K562 (cell line): ENCODE results near the gene XKR7. TPM values are rescaled to one million over a fixed set of nuclear protein-coding genes. Genes with fewer than 3 reads are reported as not detected.

Experiments
- ATAC-seq: fragments of 200-7000 bp; cut with Tn5 transposase; 3 replicates; pipeline ENCODE4 v1.9.1; 2020; ENCODE audit warnings: moderate library complexity
- BruUV-seq: library from RNA; stranded (reverse); fragments of 400-500 nt; replicated peaks from 2 replicates; lab custom pipeline; 2021; lab: Mats Ljungman, UMichigan
- CTCF ChIA-PET: fragments of 300-600 bp; formaldehyde crosslinking; extraction: SDS; loops from one replicate; lab custom pipeline; 2021; ENCODE audit warnings: low intra/inter-chr PET ratio; lab: Yijun Ruan, JAX
- POLR2A ChIA-PET: fragments of 300-600, 350-650 bp; sonication (Branson Sonifier 250); formaldehyde crosslinking; extraction: SDS; loops from one replicate; lab custom pipeline; 2021; ENCODE audit warnings: antibody characterized with exemption, inconsistent platforms; lab: Yijun Ruan, JAX
- DNase-seq, 4 experiments: peaks; one replicate each; pipeline versions ENCODE4 v3.0.0 to v3.0.0-alpha.2; 2011 to 2018; ENCODE audit warnings: low spot score in 3 of 4, mixed read lengths in 3 of 4; ENCODE audit errors: extremely low read depth in 1 of 4
- FAIRE-seq: peaks from 2 replicates; lab custom pipeline; 2011; peaks lifted over from hg19 to GRCh38; lab: Jason Lieb, UNC
- H2AFZ ChIP-seq: 2 replicates; pipeline ENCODE4 v1.6.0; 2011; ENCODE audit warnings: low read depth, low read length, control low read depth, inconsistent platforms
- H3K27ac ChIP-seq: fragments of 200-600 bp; 3 replicates; pipeline ENCODE4 v1.8.0; 2011; ENCODE audit warnings: low read depth, mild to moderate bottlenecking, control low read depth, inconsistent platforms, low read length, moderate library complexity, mixed read lengths; ENCODE audit errors: extremely low read depth
- H3K27me3 ChIP-seq, 2 experiments: fragments of 300-600 bp in 1 of 2; 2 replicates in 1 of 2; 3 replicates in 1 of 2; pipeline versions ENCODE4 v1.6.0 to v1.8.0; 2011; ENCODE audit warnings: inconsistent platforms in 2 of 2, low read length in 2 of 2, mild to moderate bottlenecking in 1 of 2, mixed read lengths in 1 of 2, moderate library complexity in 1 of 2; ENCODE audit not compliant: control insufficient read depth in 2 of 2, insufficient read depth in 2 of 2
- H3K36me3 ChIP-seq: fragments of 300-600 bp; 3 replicates; pipeline ENCODE4 v1.8.0; 2011; ENCODE audit warnings: mild to moderate bottlenecking, low read length, inconsistent platforms; ENCODE audit not compliant: control insufficient read depth, insufficient read depth
- H3K4me1 ChIP-seq, 2 experiments: fragments of 200-600 bp in 1 of 2; replicated peaks in 1 of 2; 2 replicates in 1 of 2; 3 replicates in 1 of 2; pipeline versions ENCODE4 v1.5.1 to v1.8.0; 2011; ENCODE audit warnings: inconsistent platforms in 2 of 2, low read length in 2 of 2, mild to moderate bottlenecking in 1 of 2, mixed read lengths in 1 of 2, moderate library complexity in 1 of 2; ENCODE audit not compliant: control insufficient read depth in 2 of 2, insufficient read depth in 2 of 2
- H3K4me2 ChIP-seq: 2 replicates; pipeline ENCODE4 v1.6.1; 2011; ENCODE audit warnings: low read length, control low read depth, inconsistent platforms, mixed read lengths; ENCODE audit not compliant: insufficient read depth
- H3K4me3 ChIP-seq: fragments of 200-600 bp; sonication (generic), shearing (Covaris generic); 2 replicates; pipeline ENCODE4 v1.5.1; 2016; ENCODE audit warnings: control low read depth, inconsistent platforms
- H3K79me2 ChIP-seq: fragments of 200-600 bp; 3 replicates; pipeline ENCODE4 v1.8.0; 2011; ENCODE audit warnings: low read length, inconsistent platforms; ENCODE audit not compliant: control insufficient read depth, insufficient read depth
- H3K9ac ChIP-seq, 2 experiments: 2 replicates each; pipeline versions ENCODE4 v1.6.0 to v1.6.1; 2011; ENCODE audit warnings: low read depth in 2 of 2, low read length in 2 of 2, control low read depth in 1 of 2, inconsistent platforms in 1 of 2, mild to moderate bottlenecking in 1 of 2, mixed read lengths in 1 of 2; ENCODE audit not compliant: insufficient read depth in 1 of 2
- H3K9me1 ChIP-seq: one replicate; pipeline ENCODE4 v1.6.0; 2011; ENCODE audit warnings: inconsistent platforms, mild to moderate bottlenecking, low read length, moderate library complexity; ENCODE audit not compliant: control insufficient read depth, insufficient read depth
- H3K9me3 ChIP-seq: replicated peaks from 2 replicates; pipeline ENCODE4 v1.5.1; 2011; ENCODE audit warnings: low read depth, low read length, inconsistent platforms; ENCODE audit not compliant: control insufficient read depth, insufficient read depth
- H4K20me1 ChIP-seq: replicated peaks from 2 replicates; pipeline ENCODE4 v1.6.1; 2011; ENCODE audit warnings: low read length, inconsistent platforms, mixed read lengths; ENCODE audit not compliant: control insufficient read depth, insufficient read depth
- GABPB2 ChIP-seq: fragments of 250-450 bp; sonication (Bioruptor Pico); conservative IDR thresholded peaks from 2 replicates; pipeline ENCODE4 v1.5.1; 2021; ENCODE audit warnings: mild to moderate bottlenecking
- LARP7 ChIP-seq: fragments of 450-650 bp; IDR thresholded peaks from 2 replicates; pipeline ENCODE4 v1.6.1; 2016
- MAFG ChIP-seq: fragments of 450-650 bp; conservative IDR thresholded peaks from 2 replicates; pipeline ENCODE4 v1.6.1; 2016; ENCODE audit warnings: missing genetic modification characterization, missing compliant biosample characterization
- NFYB ChIP-seq: IDR thresholded peaks from 2 replicates; pipeline ENCODE4 v1.6.1; 2011; ENCODE audit warnings: mild to moderate bottlenecking, moderate library complexity; ENCODE audit not compliant: insufficient read length; ENCODE audit errors: extremely low read depth
- NUFIP1 ChIP-seq: fragments of 450-650 bp; IDR thresholded peaks from 2 replicates; pipeline ENCODE4 v1.6.1; 2018; ENCODE audit not compliant: partially characterized antibody
- POLR3G ChIP-seq: IDR thresholded peaks from 2 replicates; pipeline ENCODE4 v1.6.1; 2011; ENCODE audit not compliant: insufficient read length, insufficient replicate concordance; ENCODE audit errors: extremely low read depth
- ZNF589 ChIP-seq: fragments of 200-800 bp; sonication (Bioruptor generic); IDR thresholded peaks from 2 replicates; pipeline ENCODE4 v1.6.1; 2016; ENCODE audit warnings: low read depth, missing genetic modification characterization, missing compliant biosample characterization
- ZNF707 ChIP-seq: fragments of 250-450 bp; sonication (Bioruptor Pico); conservative IDR thresholded peaks from 2 replicates; pipeline ENCODE4 v1.8.0; 2022; ENCODE audit warnings: inconsistent platforms, mild to moderate bottlenecking, moderate library complexity
- ZNF766 ChIP-seq: fragments of 200-800 bp; sonication (Bioruptor generic); conservative IDR thresholded peaks from 2 replicates; pipeline ENCODE4 v1.6.1; 2016; ENCODE audit warnings: missing genetic modification characterization, missing compliant biosample characterization
- ZNF778 ChIP-seq: fragments of 450-650 bp; formaldehyde crosslinking; IDR thresholded peaks from 2 replicates; pipeline ENCODE4 v1.4.0; 2020; ENCODE audit warnings: mild to moderate bottlenecking, moderate library complexity
- WGBS: fragments of 100-300 bp; shearing (Covaris generic); methylation state at CpG from one replicate; pipeline ENCODE4 v1.1.6; 2016; ENCODE audit warnings: low coverage, mixed read lengths; ENCODE audit not compliant: insufficient coverage; ENCODE audit errors: missing lambda C conversion rate; 5-methylcytosine and 5-hydroxymethylcytosine counted together
- in situ Hi-C: fragments of 300-500 bp; cut with MboI; formaldehyde crosslinking; loops from 4 replicates; pipeline ENCODE4 v1.15.0; 2018; ENCODE audit warnings: inconsistent platforms, mixed read lengths
- intact Hi-C: fragments of 100-400 bp; cut with micrococcal nuclease; formaldehyde crosslinking; loops from 2 replicates; pipeline ENCODE4 v1.14.2; 2022
- polyA plus RNA-seq, 8 experiments: library from polyadenylated mRNA; depleted of rRNA in 4 of 8; stranded (reverse) in 5 of 8; unstranded in 3 of 8; fragments of >200 nt; fragmentation: Nextera tagmentation in 2 of 8; fragmentation: Illumina TruSeq in 1 of 8; extraction: Ambion mirVana in 2 of 8; extraction: Trizol in 1 of 8; gene quantifications; 2 replicates each; pipeline versions ENCODE4 v1.2.1 to v1.2.3, GENCODE V29; 2011 to 2014; ENCODE audit warnings: inconsistent platforms in 1 of 8, missing spikeins in 1 of 8
- total RNA-seq, 7 experiments: library from RNA; depleted of rRNA in 6 of 7; stranded (reverse); fragments of >200 nt in 6 of 7; fragmentation: Illumina TruSeq in 2 of 7; extraction: Trizol in 2 of 7; gene quantifications; 2 replicates each; pipeline versions ENCODE4 v1.2.1 to v1.2.3, GENCODE V29; 2011 to 2021; ENCODE audit warnings: low replicate concordance in 1 of 7
- TF ChIP-seq, protein P1 (sequence below), 2 experiments: IDR thresholded peaks; 2 replicates each; pipeline ENCODE4 v1.6.1; 2011; ENCODE audit warnings: borderline replicate concordance in 1 of 2, control low read depth in 1 of 2, low read depth in 1 of 2, low read length in 1 of 2, mild to moderate bottlenecking in 1 of 2, mixed read lengths in 1 of 2, moderate library complexity in 1 of 2; ENCODE audit not compliant: insufficient read depth in 1 of 2, insufficient read length in 1 of 2, poor library complexity in 1 of 2, severe bottlenecking in 1 of 2; ENCODE audit errors: extremely low read depth in 1 of 2
- TF ChIP-seq, protein P2 (sequence below): fragments of 450-650 bp; IDR thresholded peaks from 2 replicates; pipeline ENCODE4 v1.6.1; 2016; ENCODE audit warnings: mild to moderate bottlenecking
- TF ChIP-seq, protein P3 (sequence below): fragments of 250-450 bp; sonication (Bioruptor Pico); IDR thresholded peaks from 2 replicates; pipeline ENCODE4 v1.4.0; 2020; ENCODE audit warnings: mild to moderate bottlenecking, moderate library complexity
- TF ChIP-seq, protein P4 (sequence below): fragments of 450-650 bp; formaldehyde crosslinking; IDR thresholded peaks from 2 replicates; pipeline ENCODE4 v1.4.0; 2022; ENCODE audit warnings: missing genetic modification characterization

XKR7 gene
- total and polyA plus RNA-seq, 9 of the 15 experiments (the other 6 are each of a cell fraction or from before 2014, with no cell fraction given): 0.02 TPM; not detected in 8

DNA sequence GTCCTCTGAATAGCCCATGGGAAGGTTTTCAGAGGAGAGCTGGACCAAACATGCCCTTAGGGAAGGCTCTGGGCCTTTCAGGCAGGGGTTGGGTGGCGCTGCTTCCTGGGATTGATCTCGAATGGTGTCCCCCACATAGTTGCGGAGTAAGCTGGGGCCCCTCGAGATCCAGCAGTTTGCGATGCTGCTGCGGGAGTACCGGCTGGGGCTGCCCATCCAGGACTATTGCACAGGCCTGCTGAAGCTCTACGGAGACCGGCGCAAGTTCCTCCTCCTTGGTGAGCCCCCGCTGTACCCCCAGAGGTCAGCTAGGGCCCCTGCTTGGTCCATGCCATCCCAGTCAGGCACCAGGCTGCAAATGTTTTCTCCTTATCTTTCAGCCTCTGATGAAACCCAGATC is 61.6 kb downstream of the XKR7 start:
- Histone ChIP-seq H3K36me3 (no peaks in the 10 kb centered on the region), H2AFZ (no peak overlapping the region), H3K9ac (no peak overlapping the region), H3K27me3 (peaks cover 5 to 47% of the 10 kb centered on the region in 2 experiments; a peak in 4 of 5 replicates), H3K79me2 (no peaks in the 10 kb centered on the region), H3K4me3 (no peak overlapping the region), H3K4me1 (peaks cover 0 to 11% of the 10 kb centered on the region in 2 experiments; a peak in 4 of 5 replicates), H3K9me3 (no peaks in the 10 kb centered on the region), H3K4me2 (no peak overlapping the region), H3K27ac (no peak overlapping the region), H4K20me1 (no peaks in the 10 kb centered on the region), H3K9me1 (no peaks in the 10 kb centered on the region)
- DNase-seq (no peak), FAIRE-seq (no peak), ATAC-seq (no peak)
- in situ Hi-C loops (loop anchor here (10.0 kb wide), 1 partner anchor 175 kb away; no protein-coding TSS in a partner anchor), intact Hi-C loops (no loop called here)
- CTCF ChIA-PET: interaction anchor here (0.6 kb wide), 1 partner anchor 92 kb away, joined by 6 read pairs; no protein-coding TSS in a partner anchor
- 17% methylated on average over 11 of the region's 11 CpGs for WGBS
- POLR2A ChIA-PET: interaction anchor here (0.7 to 1.1 kb wide), 2 partner anchors 193 to 194 kb away, joined by 3 to 4 read pairs; no protein-coding TSS in a partner anchor
- BruUV-seq: no TSS peak
- TF ChIP-seq, protein P1, sequence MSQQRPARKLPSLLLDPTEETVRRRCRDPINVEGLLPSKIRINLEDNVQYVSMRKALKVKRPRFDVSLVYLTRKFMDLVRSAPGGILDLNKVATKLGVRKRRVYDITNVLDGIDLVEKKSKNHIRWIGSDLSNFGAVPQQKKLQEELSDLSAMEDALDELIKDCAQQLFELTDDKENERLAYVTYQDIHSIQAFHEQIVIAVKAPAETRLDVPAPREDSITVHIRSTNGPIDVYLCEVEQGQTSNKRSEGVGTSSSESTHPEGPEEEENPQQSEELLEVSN (IDR thresholded peaks at IDR 0.05; ENCODE audit: borderline replicate concordance in 1 of 2, extremely low read depth in 1 of 2, insufficient read depth in 1 of 2, insufficient read length in 1 of 2, low read depth in 1 of 2, low read length in 1 of 2, poor library complexity in 1 of 2, severe bottlenecking in 1 of 2): no peak
- TF ChIP-seq, protein P2, sequence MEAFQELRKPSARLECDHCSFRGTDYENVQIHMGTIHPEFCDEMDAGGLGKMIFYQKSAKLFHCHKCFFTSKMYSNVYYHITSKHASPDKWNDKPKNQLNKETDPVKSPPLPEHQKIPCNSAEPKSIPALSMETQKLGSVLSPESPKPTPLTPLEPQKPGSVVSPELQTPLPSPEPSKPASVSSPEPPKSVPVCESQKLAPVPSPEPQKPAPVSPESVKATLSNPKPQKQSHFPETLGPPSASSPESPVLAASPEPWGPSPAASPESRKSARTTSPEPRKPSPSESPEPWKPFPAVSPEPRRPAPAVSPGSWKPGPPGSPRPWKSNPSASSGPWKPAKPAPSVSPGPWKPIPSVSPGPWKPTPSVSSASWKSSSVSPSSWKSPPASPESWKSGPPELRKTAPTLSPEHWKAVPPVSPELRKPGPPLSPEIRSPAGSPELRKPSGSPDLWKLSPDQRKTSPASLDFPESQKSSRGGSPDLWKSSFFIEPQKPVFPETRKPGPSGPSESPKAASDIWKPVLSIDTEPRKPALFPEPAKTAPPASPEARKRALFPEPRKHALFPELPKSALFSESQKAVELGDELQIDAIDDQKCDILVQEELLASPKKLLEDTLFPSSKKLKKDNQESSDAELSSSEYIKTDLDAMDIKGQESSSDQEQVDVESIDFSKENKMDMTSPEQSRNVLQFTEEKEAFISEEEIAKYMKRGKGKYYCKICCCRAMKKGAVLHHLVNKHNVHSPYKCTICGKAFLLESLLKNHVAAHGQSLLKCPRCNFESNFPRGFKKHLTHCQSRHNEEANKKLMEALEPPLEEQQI: no peak
- no peak for TF ChIP-seq POLR3G
- no peak for TF ChIP-seq NUFIP1
- TF ChIP-seq LARP7: no peak
- no peak for TF ChIP-seq ZNF589
- no peak for TF ChIP-seq ZNF707
- TF ChIP-seq, protein P3, sequence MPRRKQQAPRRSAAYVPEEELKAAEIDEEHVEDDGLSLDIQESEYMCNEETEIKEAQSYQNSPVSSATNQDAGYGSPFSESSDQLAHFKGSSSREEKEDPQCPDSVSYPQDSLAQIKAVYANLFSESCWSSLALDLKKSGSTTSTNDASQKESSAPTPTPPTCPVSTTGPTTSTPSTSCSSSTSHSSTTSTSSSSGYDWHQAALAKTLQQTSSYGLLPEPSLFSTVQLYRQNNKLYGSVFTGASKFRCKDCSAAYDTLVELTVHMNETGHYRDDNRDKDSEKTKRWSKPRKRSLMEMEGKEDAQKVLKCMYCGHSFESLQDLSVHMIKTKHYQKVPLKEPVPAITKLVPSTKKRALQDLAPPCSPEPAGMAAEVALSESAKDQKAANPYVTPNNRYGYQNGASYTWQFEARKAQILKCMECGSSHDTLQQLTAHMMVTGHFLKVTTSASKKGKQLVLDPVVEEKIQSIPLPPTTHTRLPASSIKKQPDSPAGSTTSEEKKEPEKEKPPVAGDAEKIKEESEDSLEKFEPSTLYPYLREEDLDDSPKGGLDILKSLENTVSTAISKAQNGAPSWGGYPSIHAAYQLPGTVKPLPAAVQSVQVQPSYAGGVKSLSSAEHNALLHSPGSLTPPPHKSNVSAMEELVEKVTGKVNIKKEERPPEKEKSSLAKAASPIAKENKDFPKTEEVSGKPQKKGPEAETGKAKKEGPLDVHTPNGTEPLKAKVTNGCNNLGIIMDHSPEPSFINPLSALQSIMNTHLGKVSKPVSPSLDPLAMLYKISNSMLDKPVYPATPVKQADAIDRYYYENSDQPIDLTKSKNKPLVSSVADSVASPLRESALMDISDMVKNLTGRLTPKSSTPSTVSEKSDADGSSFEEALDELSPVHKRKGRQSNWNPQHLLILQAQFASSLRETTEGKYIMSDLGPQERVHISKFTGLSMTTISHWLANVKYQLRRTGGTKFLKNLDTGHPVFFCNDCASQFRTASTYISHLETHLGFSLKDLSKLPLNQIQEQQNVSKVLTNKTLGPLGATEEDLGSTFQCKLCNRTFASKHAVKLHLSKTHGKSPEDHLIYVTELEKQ (CRISPR knock-in tag): no peak
- no peak for TF ChIP-seq MAFG (tag)
- TF ChIP-seq ZNF778 (CRISPR knock-in tag): no peak
- no peak for TF ChIP-seq GABPB2 (CRISPR knock-in tag)
- TF ChIP-seq NFYB: no peak
- TF ChIP-seq, protein P4, sequence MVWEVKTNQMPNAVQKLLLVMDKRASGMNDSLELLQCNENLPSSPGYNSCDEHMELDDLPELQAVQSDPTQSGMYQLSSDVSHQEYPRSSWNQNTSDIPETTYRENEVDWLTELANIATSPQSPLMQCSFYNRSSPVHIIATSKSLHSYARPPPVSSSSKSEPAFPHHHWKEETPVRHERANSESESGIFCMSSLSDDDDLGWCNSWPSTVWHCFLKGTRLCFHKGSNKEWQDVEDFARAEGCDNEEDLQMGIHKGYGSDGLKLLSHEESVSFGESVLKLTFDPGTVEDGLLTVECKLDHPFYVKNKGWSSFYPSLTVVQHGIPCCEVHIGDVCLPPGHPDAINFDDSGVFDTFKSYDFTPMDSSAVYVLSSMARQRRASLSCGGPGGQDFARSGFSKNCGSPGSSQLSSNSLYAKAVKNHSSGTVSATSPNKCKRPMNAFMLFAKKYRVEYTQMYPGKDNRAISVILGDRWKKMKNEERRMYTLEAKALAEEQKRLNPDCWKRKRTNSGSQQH (CRISPR knock-in tag): no peak
- no peak for TF ChIP-seq ZNF766 (CRISPR knock-in tag)
